HEK293 (cell line): Measurements from ENCODE around the gene OR4C12.

Experiments
- FEZF1 ChIP-seq: fragments of 450-650 bp; formaldehyde crosslinking; IDR thresholded peaks from 2 replicates; pipeline ENCODE4 v1.5.1; 2016; ENCODE audit warnings: missing biosample characterization, missing genetic modification characterization
- ZBTB7A ChIP-seq: fragments of 450-650 bp; formaldehyde crosslinking; IDR thresholded peaks from 2 replicates; pipeline ENCODE4 v1.5.1; 2016; ENCODE audit warnings: low read depth, missing biosample characterization, missing genetic modification characterization
- ZNF324 ChIP-seq: fragments of 450-650 bp; formaldehyde crosslinking; IDR thresholded peaks from 2 replicates; pipeline ENCODE4 v1.5.1; 2016; ENCODE audit warnings: missing biosample characterization, missing genetic modification characterization
- ZNF660 ChIP-seq: fragments of 450-650 bp; IDR thresholded peaks from 2 replicates; pipeline ENCODE4 v1.5.1; 2018; ENCODE audit warnings: missing biosample characterization, mild to moderate bottlenecking, missing genetic modification characterization
- TF ChIP-seq, protein P1 (sequence below): fragments of 450-650 bp; formaldehyde crosslinking; IDR thresholded peaks from 2 replicates; pipeline ENCODE4 v1.5.1; 2016; ENCODE audit warnings: missing biosample characterization, missing genetic modification characterization
- TF ChIP-seq, protein P2 (sequence below): fragments of 450-650 bp; formaldehyde crosslinking; IDR thresholded peaks from 2 replicates; pipeline ENCODE4 v1.5.1; 2016; ENCODE audit warnings: missing biosample characterization, missing genetic modification characterization
- TF ChIP-seq, protein P3 (sequence below): fragments of 450-650 bp; IDR thresholded peaks from 2 replicates; pipeline ENCODE4 v1.5.1; 2018; ENCODE audit warnings: missing biosample characterization, missing genetic modification characterization
- TF ChIP-seq, protein P4 (sequence below): fragments of 450-650 bp; formaldehyde crosslinking; IDR thresholded peaks from 2 replicates; pipeline ENCODE4 v1.5.1; 2017; ENCODE audit warnings: missing biosample characterization, missing genetic modification characterization

DNA sequence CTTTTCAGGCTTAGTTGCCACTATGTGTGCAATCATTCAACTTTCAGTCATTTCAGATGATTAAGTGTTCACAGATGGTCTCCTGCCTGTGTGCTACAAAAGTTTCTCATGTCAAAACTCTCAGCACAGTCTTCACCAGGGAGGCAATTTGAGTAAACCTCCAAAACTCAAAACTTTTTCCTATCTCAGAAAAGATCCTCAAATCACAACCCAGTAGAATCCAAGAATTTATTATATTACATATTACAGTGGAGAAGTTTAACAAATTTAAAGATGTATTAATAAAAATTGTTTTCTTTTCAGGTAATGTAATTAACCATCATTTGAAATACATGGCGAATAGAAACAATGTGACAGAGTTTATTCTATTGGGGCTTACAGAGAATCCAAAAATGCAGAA, 30.2 kb downstream of the OR4C12 start, which contains the start of gene OR4C13:
- TF ChIP-seq, protein P1, sequence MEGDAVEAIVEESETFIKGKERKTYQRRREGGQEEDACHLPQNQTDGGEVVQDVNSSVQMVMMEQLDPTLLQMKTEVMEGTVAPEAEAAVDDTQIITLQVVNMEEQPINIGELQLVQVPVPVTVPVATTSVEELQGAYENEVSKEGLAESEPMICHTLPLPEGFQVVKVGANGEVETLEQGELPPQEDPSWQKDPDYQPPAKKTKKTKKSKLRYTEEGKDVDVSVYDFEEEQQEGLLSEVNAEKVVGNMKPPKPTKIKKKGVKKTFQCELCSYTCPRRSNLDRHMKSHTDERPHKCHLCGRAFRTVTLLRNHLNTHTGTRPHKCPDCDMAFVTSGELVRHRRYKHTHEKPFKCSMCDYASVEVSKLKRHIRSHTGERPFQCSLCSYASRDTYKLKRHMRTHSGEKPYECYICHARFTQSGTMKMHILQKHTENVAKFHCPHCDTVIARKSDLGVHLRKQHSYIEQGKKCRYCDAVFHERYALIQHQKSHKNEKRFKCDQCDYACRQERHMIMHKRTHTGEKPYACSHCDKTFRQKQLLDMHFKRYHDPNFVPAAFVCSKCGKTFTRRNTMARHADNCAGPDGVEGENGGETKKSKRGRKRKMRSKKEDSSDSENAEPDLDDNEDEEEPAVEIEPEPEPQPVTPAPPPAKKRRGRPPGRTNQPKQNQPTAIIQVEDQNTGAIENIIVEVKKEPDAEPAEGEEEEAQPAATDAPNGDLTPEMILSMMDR (tag by site-specific recombination), result no peak
- TF ChIP-seq ZNF660 (tag by site-specific recombination) (no peak), ZNF324 (no peak), ZBTB7A (tag by site-specific recombination) (no peak), FEZF1 (tag by site-specific recombination) (no peak)
- TF ChIP-seq, protein P2, sequence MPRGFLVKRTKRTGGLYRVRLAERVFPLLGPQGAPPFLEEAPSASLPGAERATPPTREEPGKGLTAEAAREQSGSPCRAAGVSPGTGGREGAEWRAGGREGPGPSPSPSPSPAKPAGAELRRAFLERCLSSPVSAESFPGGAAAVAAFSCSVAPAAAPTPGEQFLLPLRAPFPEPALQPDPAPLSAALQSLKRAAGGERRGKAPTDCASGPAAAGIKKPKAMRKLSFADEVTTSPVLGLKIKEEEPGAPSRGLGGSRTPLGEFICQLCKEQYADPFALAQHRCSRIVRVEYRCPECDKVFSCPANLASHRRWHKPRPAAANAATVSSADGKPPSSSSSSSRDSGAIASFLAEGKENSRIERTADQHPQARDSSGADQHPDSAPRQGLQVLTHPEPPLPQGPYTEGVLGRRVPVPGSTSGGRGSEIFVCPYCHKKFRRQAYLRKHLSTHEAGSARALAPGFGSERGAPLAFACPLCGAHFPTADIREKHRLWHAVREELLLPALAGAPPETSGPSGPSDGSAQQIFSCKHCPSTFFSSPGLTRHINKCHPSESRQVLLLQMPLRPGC (tag by site-specific recombination), result no peak
- TF ChIP-seq, protein P3, sequence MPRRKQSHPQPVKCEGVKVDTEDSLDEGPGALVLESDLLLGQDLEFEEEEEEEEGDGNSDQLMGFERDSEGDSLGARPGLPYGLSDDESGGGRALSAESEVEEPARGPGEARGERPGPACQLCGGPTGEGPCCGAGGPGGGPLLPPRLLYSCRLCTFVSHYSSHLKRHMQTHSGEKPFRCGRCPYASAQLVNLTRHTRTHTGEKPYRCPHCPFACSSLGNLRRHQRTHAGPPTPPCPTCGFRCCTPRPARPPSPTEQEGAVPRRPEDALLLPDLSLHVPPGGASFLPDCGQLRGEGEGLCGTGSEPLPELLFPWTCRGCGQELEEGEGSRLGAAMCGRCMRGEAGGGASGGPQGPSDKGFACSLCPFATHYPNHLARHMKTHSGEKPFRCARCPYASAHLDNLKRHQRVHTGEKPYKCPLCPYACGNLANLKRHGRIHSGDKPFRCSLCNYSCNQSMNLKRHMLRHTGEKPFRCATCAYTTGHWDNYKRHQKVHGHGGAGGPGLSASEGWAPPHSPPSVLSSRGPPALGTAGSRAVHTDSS (tag by site-specific recombination), result no peak
- TF ChIP-seq, protein P4, sequence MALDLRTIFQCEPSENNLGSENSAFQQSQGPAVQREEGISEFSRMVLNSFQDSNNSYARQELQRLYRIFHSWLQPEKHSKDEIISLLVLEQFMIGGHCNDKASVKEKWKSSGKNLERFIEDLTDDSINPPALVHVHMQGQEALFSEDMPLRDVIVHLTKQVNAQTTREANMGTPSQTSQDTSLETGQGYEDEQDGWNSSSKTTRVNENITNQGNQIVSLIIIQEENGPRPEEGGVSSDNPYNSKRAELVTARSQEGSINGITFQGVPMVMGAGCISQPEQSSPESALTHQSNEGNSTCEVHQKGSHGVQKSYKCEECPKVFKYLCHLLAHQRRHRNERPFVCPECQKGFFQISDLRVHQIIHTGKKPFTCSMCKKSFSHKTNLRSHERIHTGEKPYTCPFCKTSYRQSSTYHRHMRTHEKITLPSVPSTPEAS (tag by site-specific recombination), result no peak
